H1 (cell line): Measurements from ENCODE around the gene ILKAP.

Source experiments
- ATF3 ChIP-seq: IDR thresholded peaks from 2 replicates; pipeline ENCODE4 v1.6.1; 2011; ENCODE audit warnings: low read depth, mild to moderate bottlenecking, low read length; ENCODE audit not compliant: insufficient read depth
- EZH2 ChIP-seq: fragments of 200-600 bp; sonication (generic); IDR thresholded peaks from 2 replicates; pipeline ENCODE4 v1.7.1; 2012; ENCODE audit warnings: low read depth, mild to moderate bottlenecking, moderate library complexity, low read length, inconsistent platforms; ENCODE audit not compliant: severe bottlenecking
- HDAC2 ChIP-seq, 2 experiments: fragments of 300-600 bp in 1 of 2; sonication (generic) in 1 of 2; IDR thresholded peaks; 2 replicates each; pipeline ENCODE4 v1.6.1; 2011 to 2012; ENCODE audit warnings: low read depth in 2 of 2, low read length in 2 of 2, mild to moderate bottlenecking in 2 of 2, moderate library complexity in 2 of 2, borderline replicate concordance in 1 of 2, inconsistent platforms in 1 of 2
- POLR2AphosphoS5 ChIP-seq: IDR thresholded peaks from 2 replicates; pipeline ENCODE4 v1.6.1; 2011; ENCODE audit warnings: low read depth, low read length
- TF ChIP-seq, protein P1 (sequence below), 3 experiments: IDR thresholded peaks; 1 replicate in 2 of 3; 2 replicates in 1 of 3; pipeline versions ENCODE4 v1.5.1 to v1.6.1; 2011; ENCODE audit warnings: low read length in 3 of 3, mild to moderate bottlenecking in 3 of 3, inconsistent platforms in 2 of 3, low read depth in 1 of 3, moderate library complexity in 1 of 3; ENCODE audit not compliant: insufficient read depth in 1 of 3; ENCODE audit errors: control extremely low read depth in 1 of 3

DNA sequence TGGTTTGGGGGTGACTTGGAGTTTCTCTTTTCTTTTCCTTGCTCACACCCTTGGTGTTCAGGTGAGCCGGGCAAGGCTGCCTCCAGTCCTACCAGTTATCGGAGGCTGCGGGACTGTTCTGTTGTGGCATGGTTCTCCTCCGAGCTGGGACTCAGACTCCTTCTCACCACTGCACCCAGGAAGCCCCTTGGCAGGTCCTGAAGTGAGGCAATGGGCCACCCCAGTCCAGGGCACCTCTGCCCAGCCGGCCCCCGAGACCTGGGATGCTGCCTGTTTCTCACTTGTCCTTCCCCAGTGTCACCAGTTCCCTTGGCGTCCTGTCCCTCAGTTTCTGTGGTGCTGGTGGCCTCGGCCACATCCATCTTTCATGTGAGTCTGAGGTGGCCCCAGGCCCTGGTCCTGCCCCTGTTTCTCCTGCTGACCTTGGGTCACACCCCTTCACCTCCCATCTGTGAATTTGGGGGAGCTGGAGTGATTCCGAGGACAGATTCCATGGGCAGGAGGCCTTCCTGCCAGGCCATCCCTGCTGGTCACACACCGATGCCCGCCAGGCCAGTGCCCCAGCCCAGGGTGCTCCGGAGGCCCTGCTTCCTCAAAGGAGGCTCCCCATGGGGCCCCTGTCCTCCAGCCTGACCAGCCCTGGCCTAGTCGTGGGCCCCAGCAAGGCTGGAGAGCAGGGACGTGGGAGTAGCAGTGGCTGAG, 71.6 kb downstream of the ILKAP start:
- TF ChIP-seq, protein P1, sequence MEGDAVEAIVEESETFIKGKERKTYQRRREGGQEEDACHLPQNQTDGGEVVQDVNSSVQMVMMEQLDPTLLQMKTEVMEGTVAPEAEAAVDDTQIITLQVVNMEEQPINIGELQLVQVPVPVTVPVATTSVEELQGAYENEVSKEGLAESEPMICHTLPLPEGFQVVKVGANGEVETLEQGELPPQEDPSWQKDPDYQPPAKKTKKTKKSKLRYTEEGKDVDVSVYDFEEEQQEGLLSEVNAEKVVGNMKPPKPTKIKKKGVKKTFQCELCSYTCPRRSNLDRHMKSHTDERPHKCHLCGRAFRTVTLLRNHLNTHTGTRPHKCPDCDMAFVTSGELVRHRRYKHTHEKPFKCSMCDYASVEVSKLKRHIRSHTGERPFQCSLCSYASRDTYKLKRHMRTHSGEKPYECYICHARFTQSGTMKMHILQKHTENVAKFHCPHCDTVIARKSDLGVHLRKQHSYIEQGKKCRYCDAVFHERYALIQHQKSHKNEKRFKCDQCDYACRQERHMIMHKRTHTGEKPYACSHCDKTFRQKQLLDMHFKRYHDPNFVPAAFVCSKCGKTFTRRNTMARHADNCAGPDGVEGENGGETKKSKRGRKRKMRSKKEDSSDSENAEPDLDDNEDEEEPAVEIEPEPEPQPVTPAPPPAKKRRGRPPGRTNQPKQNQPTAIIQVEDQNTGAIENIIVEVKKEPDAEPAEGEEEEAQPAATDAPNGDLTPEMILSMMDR (IDR thresholded peaks at IDR 0.05; ENCODE audit: control extremely low read depth in 1 of 3, insufficient read depth in 1 of 3, low read depth in 1 of 3, low read length in 3 of 3), result no peak
- TF ChIP-seq POLR2AphosphoS5 (no peak), ATF3 (no peak), HDAC2 (IDR thresholded peaks at IDR 0.05; ENCODE audit: borderline replicate concordance in 1 of 2, low read depth in 2 of 2, low read length in 2 of 2) (no peak), EZH2 (no peak)
